ENCODE measurements around the gene RSPH10B2.
"Not testable (repeated sequence)": the region's sequence is repeated elsewhere in the genome, so short reads cannot be mapped to it uniquely, and the experiment has no call there.

DNA sequence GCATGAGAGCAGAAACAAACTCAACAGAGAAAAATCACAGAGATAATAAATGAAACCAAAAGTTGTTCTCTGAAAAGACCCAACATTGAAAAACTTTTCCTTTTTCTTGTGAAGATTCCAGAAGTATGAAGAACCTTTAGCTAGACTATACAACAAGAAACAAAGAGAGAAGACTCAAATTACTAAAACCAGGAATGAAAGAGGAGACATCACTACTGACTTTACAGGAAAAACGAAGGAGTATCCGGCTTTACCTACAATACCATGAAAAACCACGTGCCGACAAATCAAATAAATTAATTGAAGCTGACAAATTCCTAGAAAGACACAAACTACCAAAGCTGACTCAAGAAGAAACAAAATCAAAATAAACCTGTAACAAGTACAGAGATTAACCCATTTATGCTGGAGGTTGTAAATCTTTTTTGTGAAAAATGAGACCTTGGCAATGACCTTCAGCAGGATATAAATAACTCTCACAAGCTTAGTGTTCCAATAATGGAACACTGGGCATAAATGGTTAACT is 53.6 kb downstream of the RSPH10B2 start:
- not testable (repeated sequence) for TF ChIP-seq L3MBTL2 (conservative IDR thresholded peaks at IDR 0.05); SP1 (IDR thresholded peaks at IDR 0.05); HDGF (IDR thresholded peaks at IDR 0.05; ENCODE audit: borderline replicate concordance); TARDBP (IDR thresholded peaks at IDR 0.05); FOXM1 (IDR thresholded peaks at IDR 0.05; ENCODE audit: borderline replicate concordance); FOXK2 (IDR thresholded peaks at IDR 0.05); ARNT (IDR thresholded peaks at IDR 0.05); FOXA1 (IDR thresholded peaks at IDR 0.05); CTBP1 (IDR thresholded peaks at IDR 0.05; ENCODE audit: borderline replicate concordance); BHLHE40 (IDR thresholded peaks at IDR 0.05; ENCODE audit: borderline replicate concordance); ELF4 (IDR thresholded peaks at IDR 0.05); LEF1 (IDR thresholded peaks at IDR 0.05; ENCODE audit: borderline replicate concordance)
- TF ChIP-seq, protein P1, sequence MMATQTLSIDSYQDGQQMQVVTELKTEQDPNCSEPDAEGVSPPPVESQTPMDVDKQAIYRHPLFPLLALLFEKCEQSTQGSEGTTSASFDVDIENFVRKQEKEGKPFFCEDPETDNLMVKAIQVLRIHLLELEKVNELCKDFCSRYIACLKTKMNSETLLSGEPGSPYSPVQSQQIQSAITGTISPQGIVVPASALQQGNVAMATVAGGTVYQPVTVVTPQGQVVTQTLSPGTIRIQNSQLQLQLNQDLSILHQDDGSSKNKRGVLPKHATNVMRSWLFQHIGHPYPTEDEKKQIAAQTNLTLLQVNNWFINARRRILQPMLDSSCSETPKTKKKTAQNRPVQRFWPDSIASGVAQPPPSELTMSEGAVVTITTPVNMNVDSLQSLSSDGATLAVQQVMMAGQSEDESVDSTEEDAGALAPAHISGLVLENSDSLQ (IDR thresholded peaks at IDR 0.05): not testable (repeated sequence)

Measured in HEK293T (cell line).